ENCODE measurements around the gene SULT1B1. TPM values are rescaled to one million over a fixed set of nuclear protein-coding genes. Genes with fewer than 3 reads are reported as not detected.

Gene SULT1B1
- total and polyA plus RNA-seq, 2 of the 8 experiments (the other 6 are each of a cell fraction or from before 2014, with no cell fraction given) = not detected

DNA sequence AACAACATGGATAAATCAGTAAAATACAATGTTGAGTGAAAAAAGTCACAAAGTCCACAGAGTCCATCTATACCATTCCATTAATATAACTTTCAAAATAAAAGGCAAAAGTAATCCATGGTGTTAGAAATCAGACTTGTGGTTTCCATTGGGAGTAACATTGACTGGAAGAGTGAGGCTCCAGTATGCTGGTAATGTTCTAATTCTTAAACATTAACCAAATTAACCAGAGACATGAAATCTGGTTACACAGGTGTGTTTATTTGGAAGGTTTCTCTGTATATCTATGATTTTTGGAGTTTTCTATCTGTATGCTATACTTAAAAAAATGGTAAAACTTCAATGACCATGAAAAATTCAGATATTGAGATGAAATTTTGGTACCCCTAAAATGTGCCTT, 42.6 kb downstream of the SULT1B1 start:
- Histone ChIP-seq H3K4me3 (ENCODE audit: extremely low read depth in 1 of 4, insufficient read depth in 2 of 4, low read depth in 3 of 4, low read length in 4 of 4) (no peak overlapping the region), H2BK120ac (replicated peaks; ENCODE audit: low read depth, low read length) (no peak overlapping the region), H3K14ac (ENCODE audit: insufficient read length) (no peak overlapping the region), H3K9ac (replicated peaks in 1 of 4; ENCODE audit: extremely low read depth in 1 of 4, low read depth in 3 of 4, low read length in 3 of 4) (no peak overlapping the region), H4K5ac (ENCODE audit: insufficient read length, low read depth, low read length) (no peak overlapping the region), H3K9me3 (ENCODE audit: insufficient read depth in 2 of 2, low read depth in 1 of 2, low read length in 1 of 2) (no peaks in the 10 kb centered on the region), H2BK5ac (ENCODE audit: low read depth, low read length) (no peak overlapping the region), H3K79me1 (ENCODE audit: low read depth, low read length) (no peaks in the 10 kb centered on the region), H3K56ac (replicated peaks; ENCODE audit: insufficient read length, low read depth, low read length) (no peak overlapping the region), H2BK20ac (ENCODE audit: low read length) (no peak overlapping the region), H4K8ac (ENCODE audit: extremely low read depth, insufficient read depth, low read length) (no peak overlapping the region), H2AK5ac (ENCODE audit: low read depth, low read length) (no peak overlapping the region), H3K27me3 (replicated peaks in 1 of 4; ENCODE audit: control insufficient read depth in 3 of 4, extremely low read depth in 1 of 4, insufficient read depth in 3 of 4, low read length in 3 of 4) (no peaks in the 10 kb centered on the region), H3K36me3 (ENCODE audit: control insufficient read depth in 2 of 4, insufficient read depth in 4 of 4, low read length in 3 of 4) (no peaks in the 10 kb centered on the region), H3K18ac (ENCODE audit: extremely low read depth, low read length) (no peak overlapping the region), H2AFZ (ENCODE audit: low read length) (no peak overlapping the region), H3K4me2 (ENCODE audit: insufficient read depth in 1 of 2, low read depth in 2 of 2, low read length in 2 of 2) (no peak overlapping the region), H4K91ac (replicated peaks; ENCODE audit: insufficient read length, low read length) (no peak overlapping the region), H2BK12ac (ENCODE audit: low read depth, low read length) (no peak overlapping the region), H2BK15ac (ENCODE audit: low read length) (no peak overlapping the region), H3K4ac (replicated peaks; ENCODE audit: insufficient read length, low read depth, low read length) (no peak overlapping the region), H3K23ac (ENCODE audit: insufficient read length) (no peak overlapping the region), H4K20me1 (replicated peaks in 1 of 2; ENCODE audit: control insufficient read depth in 1 of 2, insufficient read depth in 2 of 2, low read length in 2 of 2) (no peaks in the 10 kb centered on the region), H3K79me2 (ENCODE audit: control insufficient read depth in 1 of 2, insufficient read depth in 2 of 2, low read length in 2 of 2) (no peaks in the 10 kb centered on the region), H3K23me2 (ENCODE audit: low read depth, low read length) (no peaks in the 10 kb centered on the region), H3K27ac (ENCODE audit: low read depth, low read length) (no peak overlapping the region), H3K4me1 (replicated peaks in 1 of 4; ENCODE audit: control insufficient read depth in 3 of 4, insufficient read depth in 4 of 4, low read length in 3 of 4) (peaks cover 0 to 4% (median 1%) of the 10 kb centered on the region in 4 experiments; a peak in 1 of 7 replicates)
- FAIRE-seq = no peak
- no peak for DNase-seq (ENCODE audit: low read depth in 1 of 2, low spot score in 2 of 2)
- TF ChIP-seq EZH2 (IDR thresholded peaks at IDR 0.05; ENCODE audit: low read depth, low read length, severe bottlenecking) (no peak), GABPA (IDR thresholded peaks at IDR 0.05; ENCODE audit: borderline replicate concordance, insufficient read depth, low read length) (no peak), ZNF274 (IDR thresholded peaks at IDR 0.05; ENCODE audit: borderline replicate concordance, extremely low read depth, low read length) (no peak), SRF (IDR thresholded peaks at IDR 0.05; ENCODE audit: low read depth, low read length) (no peak)
- ChIA-PET CTCF (ENCODE audit: partially characterized antibody) (no interaction called here), POLR2A (ENCODE audit: partially characterized antibody) (no interaction called here)
